Liver (tissue), 9 donors: ENCODE data around the gene OTOG. TPM values are rescaled to one million over a fixed set of nuclear protein-coding genes. Genes with fewer than 3 reads are reported as not detected.

Source experiments
- DNase-seq: peaks from one replicate; pipeline ENCODE4 v3.0.0-alpha.2; 2017; ENCODE audit warnings: low spot score
- H3K27ac ChIP-seq, 2 donors: one replicate each; pipeline ENCODE4 v1.7.0; 2013; ENCODE audit warnings: inconsistent platforms in 2 of 2, low read length in 2 of 2, control low read depth in 1 of 2, low read depth in 1 of 2, mild to moderate bottlenecking in 1 of 2
- H3K27me3 ChIP-seq, 4 donors: one replicate each; pipeline versions ENCODE4 v1.6.1 to v1.7.0; 2013; ENCODE audit warnings: low read length in 3 of 4, inconsistent platforms in 1 of 4, mild to moderate bottlenecking in 1 of 4, moderate library complexity in 1 of 4; ENCODE audit not compliant: control insufficient read depth in 4 of 4, insufficient read depth in 4 of 4
- H3K36me3 ChIP-seq, 4 donors: one replicate each; pipeline versions ENCODE4 v1.6.1 to v1.7.0; 2013; ENCODE audit warnings: low read length in 3 of 4, mild to moderate bottlenecking in 3 of 4, low read depth in 1 of 4, moderate library complexity in 1 of 4; ENCODE audit not compliant: control insufficient read depth in 4 of 4, insufficient read depth in 3 of 4
- H3K4me1 ChIP-seq, 4 donors: one replicate each; pipeline versions ENCODE4 v1.6.1 to v1.7.0; 2013; ENCODE audit warnings: low read length in 3 of 4, mild to moderate bottlenecking in 3 of 4, moderate library complexity in 1 of 4; ENCODE audit not compliant: control insufficient read depth in 4 of 4, insufficient read depth in 4 of 4
- H3K4me3 ChIP-seq, 3 donors: one replicate each; pipeline versions ENCODE4 v1.6.1 to v1.7.0; 2013; ENCODE audit warnings: low read length in 3 of 3, control low read depth in 1 of 3, low read depth in 1 of 3, mild to moderate bottlenecking in 1 of 3
- H3K9ac ChIP-seq, 2 donors: one replicate each; pipeline ENCODE4 v1.7.0; 2013; ENCODE audit warnings: low read length in 2 of 2, mild to moderate bottlenecking in 2 of 2, moderate library complexity in 2 of 2, control low read depth in 1 of 2, low read depth in 1 of 2
- H3K9me3 ChIP-seq, 4 donors: one replicate each; pipeline versions ENCODE4 v1.6.1 to v1.7.0; 2013; ENCODE audit warnings: low read length in 3 of 4; ENCODE audit not compliant: control insufficient read depth in 4 of 4
- EGR1 ChIP-seq, 2 donors: IDR thresholded peaks; 2 replicates each; pipeline ENCODE4 v1.6.1; 2016 to 2018; ENCODE audit warnings: antibody characterized with exemption in 2 of 2, low read depth in 2 of 2
- FOXA1 ChIP-seq: IDR thresholded peaks from 2 replicates; pipeline ENCODE4 v1.6.1; 2016; ENCODE audit warnings: antibody characterized with exemption
- FOXA2 ChIP-seq: IDR thresholded peaks from 2 replicates; pipeline ENCODE4 v1.6.1; 2016; ENCODE audit warnings: antibody characterized with exemption
- HNF4G ChIP-seq: IDR thresholded peaks from 2 replicates; pipeline ENCODE4 v1.6.1; 2016; ENCODE audit warnings: antibody characterized with exemption
- JUND ChIP-seq, 2 donors: IDR thresholded peaks; 2 replicates each; pipeline ENCODE4 v1.6.1; 2016; ENCODE audit warnings: antibody characterized with exemption in 2 of 2
- NR2F2 ChIP-seq: IDR thresholded peaks from 2 replicates; pipeline ENCODE4 v1.6.1; 2016; ENCODE audit warnings: antibody characterized with exemption
- RAD21 ChIP-seq, 2 donors: IDR thresholded peaks; 2 replicates each; pipeline ENCODE4 v1.6.1; 2016; ENCODE audit warnings: antibody characterized with exemption in 2 of 2, mild to moderate bottlenecking in 2 of 2
- TAF1 ChIP-seq: conservative IDR thresholded peaks from 2 replicates; pipeline ENCODE4 v1.6.1; 2016; ENCODE audit warnings: antibody characterized with exemption, mild to moderate bottlenecking
- WGBS: extraction: QIAGEN DNeasy Blood & Tissue Kit; methylation state at CpG from one replicate; pipeline ENCODE4 v1.1.7; 2013; 5-methylcytosine and 5-hydroxymethylcytosine counted together
- polyA plus RNA-seq, 2 donors: library from polyadenylated mRNA; stranded (reverse) in 1 of 2; unstranded in 1 of 2; fragments of 200-250 nt in 1 of 2; fragments of >200 nt in 1 of 2; fragmentation: Nextera tagmentation in 1 of 2; extraction: Ambion mirVana in 1 of 2; gene quantifications; one replicate each; pipeline versions ENCODE4 v1.2.1 to v1.2.3, GENCODE V29; 2013 to 2015
- total RNA-seq, 2 donors: library from RNA; depleted of rRNA; stranded (reverse); fragments of >200 nt; gene quantifications; one replicate each; pipeline ENCODE4 v1.2.3, GENCODE V29; 2014
- TF ChIP-seq, protein P1 (sequence below): IDR thresholded peaks from 2 replicates; pipeline ENCODE4 v1.6.1; 2016; ENCODE audit warnings: antibody characterized with exemption, mild to moderate bottlenecking
- TF ChIP-seq, protein P2 (sequence below): IDR thresholded peaks from 2 replicates; pipeline ENCODE4 v1.6.1; 2016; ENCODE audit warnings: antibody characterized with exemption
- TF ChIP-seq, protein P3 (sequence below): IDR thresholded peaks from 2 replicates; pipeline ENCODE4 v1.6.1; 2016; ENCODE audit warnings: antibody characterized with exemption
- TF ChIP-seq, protein P4 (sequence below): IDR thresholded peaks from 2 replicates; pipeline ENCODE4 v1.6.1; 2016; ENCODE audit warnings: antibody characterized with exemption
- donor health status: healthy.
- donor health status: healthy.
- donor health status: healthy.
- donor health status: healthy.
- donor health status: healthy.

OTOG gene
- total and polyA plus RNA-seq, 4 donors: not detected

GRCh38 chr11:17650127-17650911, 103.3 kb downstream of the OTOG start:
- Histone ChIP-seq H3K9ac (no peak overlapping the region), H3K4me3 (no peak overlapping the region), H3K9me3 (peaks cover under 1 to 9% (median 5%) of the 10 kb centered on the region in 4 donors), H3K36me3 (no peaks in the 10 kb centered on the region), H3K4me1 (no peaks in the 10 kb centered on the region), H3K27ac (no peak overlapping the region), H3K27me3 (peaks cover 0 to 4% (median 0%) of the 10 kb centered on the region in 4 donors)
- TF ChIP-seq FOXA1 (no peak), HNF4G (no peak), NR2F2 (no peak), RAD21 (IDR thresholded peaks at IDR 0.05) (no peak), TAF1 (no peak), JUND (IDR thresholded peaks at IDR 0.05) (no peak)
- TF ChIP-seq, protein P1, sequence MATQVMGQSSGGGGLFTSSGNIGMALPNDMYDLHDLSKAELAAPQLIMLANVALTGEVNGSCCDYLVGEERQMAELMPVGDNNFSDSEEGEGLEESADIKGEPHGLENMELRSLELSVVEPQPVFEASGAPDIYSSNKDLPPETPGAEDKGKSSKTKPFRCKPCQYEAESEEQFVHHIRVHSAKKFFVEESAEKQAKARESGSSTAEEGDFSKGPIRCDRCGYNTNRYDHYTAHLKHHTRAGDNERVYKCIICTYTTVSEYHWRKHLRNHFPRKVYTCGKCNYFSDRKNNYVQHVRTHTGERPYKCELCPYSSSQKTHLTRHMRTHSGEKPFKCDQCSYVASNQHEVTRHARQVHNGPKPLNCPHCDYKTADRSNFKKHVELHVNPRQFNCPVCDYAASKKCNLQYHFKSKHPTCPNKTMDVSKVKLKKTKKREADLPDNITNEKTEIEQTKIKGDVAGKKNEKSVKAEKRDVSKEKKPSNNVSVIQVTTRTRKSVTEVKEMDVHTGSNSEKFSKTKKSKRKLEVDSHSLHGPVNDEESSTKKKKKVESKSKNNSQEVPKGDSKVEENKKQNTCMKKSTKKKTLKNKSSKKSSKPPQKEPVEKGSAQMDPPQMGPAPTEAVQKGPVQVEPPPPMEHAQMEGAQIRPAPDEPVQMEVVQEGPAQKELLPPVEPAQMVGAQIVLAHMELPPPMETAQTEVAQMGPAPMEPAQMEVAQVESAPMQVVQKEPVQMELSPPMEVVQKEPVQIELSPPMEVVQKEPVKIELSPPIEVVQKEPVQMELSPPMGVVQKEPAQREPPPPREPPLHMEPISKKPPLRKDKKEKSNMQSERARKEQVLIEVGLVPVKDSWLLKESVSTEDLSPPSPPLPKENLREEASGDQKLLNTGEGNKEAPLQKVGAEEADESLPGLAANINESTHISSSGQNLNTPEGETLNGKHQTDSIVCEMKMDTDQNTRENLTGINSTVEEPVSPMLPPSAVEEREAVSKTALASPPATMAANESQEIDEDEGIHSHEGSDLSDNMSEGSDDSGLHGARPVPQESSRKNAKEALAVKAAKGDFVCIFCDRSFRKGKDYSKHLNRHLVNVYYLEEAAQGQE: no peak
- TF ChIP-seq, protein P2, sequence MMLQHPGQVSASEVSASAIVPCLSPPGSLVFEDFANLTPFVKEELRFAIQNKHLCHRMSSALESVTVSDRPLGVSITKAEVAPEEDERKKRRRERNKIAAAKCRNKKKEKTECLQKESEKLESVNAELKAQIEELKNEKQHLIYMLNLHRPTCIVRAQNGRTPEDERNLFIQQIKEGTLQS: no peak
- TF ChIP-seq, protein P3, sequence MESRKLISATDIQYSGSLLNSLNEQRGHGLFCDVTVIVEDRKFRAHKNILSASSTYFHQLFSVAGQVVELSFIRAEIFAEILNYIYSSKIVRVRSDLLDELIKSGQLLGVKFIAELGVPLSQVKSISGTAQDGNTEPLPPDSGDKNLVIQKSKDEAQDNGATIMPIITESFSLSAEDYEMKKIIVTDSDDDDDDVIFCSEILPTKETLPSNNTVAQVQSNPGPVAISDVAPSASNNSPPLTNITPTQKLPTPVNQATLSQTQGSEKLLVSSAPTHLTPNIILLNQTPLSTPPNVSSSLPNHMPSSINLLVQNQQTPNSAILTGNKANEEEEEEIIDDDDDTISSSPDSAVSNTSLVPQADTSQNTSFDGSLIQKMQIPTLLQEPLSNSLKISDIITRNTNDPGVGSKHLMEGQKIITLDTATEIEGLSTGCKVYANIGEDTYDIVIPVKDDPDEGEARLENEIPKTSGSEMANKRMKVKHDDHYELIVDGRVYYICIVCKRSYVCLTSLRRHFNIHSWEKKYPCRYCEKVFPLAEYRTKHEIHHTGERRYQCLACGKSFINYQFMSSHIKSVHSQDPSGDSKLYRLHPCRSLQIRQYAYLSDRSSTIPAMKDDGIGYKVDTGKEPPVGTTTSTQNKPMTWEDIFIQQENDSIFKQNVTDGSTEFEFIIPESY: no peak
- DNase-seq: no peak
- WGBS: 19% methylated on average over 12 of the region's 12 CpGs

- no peak overlapping the region for H3K9ac ChIP-seq
- TF ChIP-seq NR2F2: no peak
- no peak for TF ChIP-seq HNF4G
- TF ChIP-seq FOXA1: no peak
- no peak for TF ChIP-seq JUND (IDR thresholded peaks at IDR 0.05)
- TF ChIP-seq, protein P2: no peak
- no peak for TF ChIP-seq FOXA2
- no peak for TF ChIP-seq TAF1
- no peak for TF ChIP-seq EGR1 (IDR thresholded peaks at IDR 0.05; ENCODE audit: low read depth in 2 of 2)
- TF ChIP-seq, protein P4, sequence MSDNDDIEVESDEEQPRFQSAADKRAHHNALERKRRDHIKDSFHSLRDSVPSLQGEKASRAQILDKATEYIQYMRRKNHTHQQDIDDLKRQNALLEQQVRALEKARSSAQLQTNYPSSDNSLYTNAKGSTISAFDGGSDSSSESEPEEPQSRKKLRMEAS: no peak
- TF ChIP-seq, protein P3: no peak
- no peak for DNase-seq
- no peak overlapping the region for H3K27ac ChIP-seq
- H3K36me3 ChIP-seq: no peaks in the 10 kb centered on the region
- H3K27me3 ChIP-seq: peaks cover 0 to 4% (median 0%) of the 10 kb centered on the region in 4 donors
- WGBS: 60% methylated on average over 6 of the region's 6 CpGs
- H3K4me1 ChIP-seq: no peaks in the 10 kb centered on the region
- peaks cover 2 to 15% (median 8%) of the 10 kb centered on the region in 4 donors for H3K9me3 ChIP-seq
- no peak overlapping the region for H3K4me3 ChIP-seq
Observed at GRCh38 chr11:17651061-17651460, 104.0 kb downstream of the OTOG start.
